Thoracic aorta (tissue), 2 donors: ENCODE results near the gene AKAP17A. TPM values are rescaled to one million over a fixed set of nuclear protein-coding genes. Genes with fewer than 3 reads are reported as not detected.
"Not testable (repeated sequence)": the region's sequence is repeated elsewhere in the genome, so short reads cannot be mapped to it uniquely, and the experiment has no call there.

Experiments
- ATAC-seq: fragments of 150-250 bp; one replicate; pipeline ENCODE4 v1.8.0; 2017; ENCODE audit warnings: low read depth; ENCODE audit not compliant: insufficient number of reproducible peaks, low FRiP score
- DNase-seq: peaks from one replicate; pipeline ENCODE4 v3.0.0-alpha.2; 2020; ENCODE audit warnings: low spot score
- H3K27ac ChIP-seq, 2 donors: fragments of 200-600 bp; sonication (generic); 1 replicate in 1 of 2; 2 replicates in 1 of 2; pipeline ENCODE4 v1.5.1; 2016; ENCODE audit warnings: mild to moderate bottlenecking in 2 of 2, moderate library complexity in 2 of 2
- H3K27me3 ChIP-seq: fragments of 200-600 bp; sonication (generic); replicated peaks from 2 replicates; pipeline ENCODE4 v1.6.0; 2016; ENCODE audit warnings: mild to moderate bottlenecking; ENCODE audit not compliant: insufficient read depth
- H3K36me3 ChIP-seq: fragments of 200-600 bp; sonication (generic); one replicate; pipeline ENCODE4 v1.5.1; 2016
- H3K4me1 ChIP-seq, 2 donors: fragments of 200-600 bp; sonication (generic); 1 replicate in 1 of 2; 2 replicates in 1 of 2; pipeline versions ENCODE4 v1.5.1 to v1.6.0; 2016; ENCODE audit warnings: low read depth in 2 of 2, mild to moderate bottlenecking in 1 of 2; ENCODE audit not compliant: control insufficient read depth in 1 of 2
- H3K4me3 ChIP-seq: fragments of 200-600 bp; sonication (generic); 2 replicates; pipeline ENCODE4 v1.5.1; 2016; ENCODE audit warnings: mild to moderate bottlenecking
- H3K9me3 ChIP-seq: fragments of 200-600 bp; sonication (generic); 2 replicates; pipeline ENCODE4 v1.5.1; 2016
- CTCF ChIP-seq: fragments of 200-600 bp; sonication (generic); IDR thresholded peaks from one replicate; pipeline ENCODE4 v1.5.1; 2019; ENCODE audit warnings: antibody characterized with exemption
- total RNA-seq, 2 donors: library from RNA; depleted of rRNA; stranded (reverse); fragments of >200 nt; gene quantifications; one replicate each; pipeline versions ENCODE4 v1.1.0 to v1.2.3, GENCODE V29; 2016

Gene AKAP17A
- total RNA-seq, 2 donors from 2014 or later: 53.3 to 71.5 TPM

GRCh38 chrX:1610736-1611135 lies 19.3 kb downstream of the AKAP17A start:
- Histone ChIP-seq H3K36me3 (no peaks in the 10 kb centered on the region), H3K9me3 (no peaks in the 10 kb centered on the region), H3K27me3 (no peaks in the 10 kb centered on the region), H3K4me3 (no peak overlapping the region), H3K4me1 (no peaks in the 10 kb centered on the region), H3K27ac (no peak overlapping the region)
- ATAC-seq (no peak), DNase-seq (no peak)
- no peak for TF ChIP-seq CTCF

GRCh38 chrX:1612641-1613286 lies 21.4 kb downstream of the AKAP17A start:
- DNase-seq: no peak
- ATAC-seq: no peak
- H3K27me3 ChIP-seq: no peaks in the 10 kb centered on the region
- TF ChIP-seq CTCF: no peak
- H3K36me3 ChIP-seq: no peaks in the 10 kb centered on the region
- H3K4me3 ChIP-seq: no peak overlapping the region
- no peaks in the 10 kb centered on the region for H3K9me3 ChIP-seq
- H3K27ac ChIP-seq: no peak overlapping the region
- no peaks in the 10 kb centered on the region for H3K4me1 ChIP-seq

- ATAC-seq: no peak
- Histone ChIP-seq H3K4me3 (no peak within 1 kb of the TSS), H3K9me3 (no peaks in the 10 kb centered on the region), H3K4me1 (no peaks in the 10 kb centered on the region), H3K36me3 (no peaks in the 10 kb centered on the region), H3K27ac (no peak within 1 kb of the TSS), H3K27me3 (no peaks in the 10 kb centered on the region)
- TF ChIP-seq CTCF: no peak
- DNase-seq: no peak
These were observed 23.5 kb downstream of the AKAP17A start, which contains the start of gene ASMT for GRCh38 chrX:1614927-1615326. Gene ASMT (plus strand): TSS chrX:1615059. CDS start chrX:1615200, 141 bp downstream.

- H3K4me3 ChIP-seq: no peak overlapping the region
- TF ChIP-seq CTCF: no peak
- no peak for ATAC-seq
- H3K27me3 ChIP-seq: no peaks in the 10 kb centered on the region
- no peaks in the 10 kb centered on the region for H3K9me3 ChIP-seq
- DNase-seq: no peak
- no peak overlapping the region for H3K27ac ChIP-seq
- H3K4me1 ChIP-seq: no peaks in the 10 kb centered on the region
- no peaks in the 10 kb centered on the region for H3K36me3 ChIP-seq
These were observed 27.3 kb downstream of the AKAP17A start for GRCh38 chrX:1618689-1619088.

GRCh38 chrX:1623691-1624090 lies 32.3 kb downstream of the AKAP17A start:
- Histone ChIP-seq H3K9me3 (no peaks in the 10 kb centered on the region), H3K36me3 (no peaks in the 10 kb centered on the region), H3K4me3 (no peak overlapping the region), H3K27me3 (no peaks in the 10 kb centered on the region), H3K27ac (no peak overlapping the region), H3K4me1 (no peaks in the 10 kb centered on the region)
- no peak for TF ChIP-seq CTCF
- ATAC-seq: no peak
- no peak for DNase-seq

GRCh38 chrX:1624158-1624860 lies 32.9 kb downstream of the AKAP17A start:
- DNase-seq, H3K4me3 ChIP-seq, H3K9me3 ChIP-seq, H3K4me1 ChIP-seq, H3K27ac ChIP-seq, H3K27me3 ChIP-seq, H3K36me3 ChIP-seq, ATAC-seq: not testable (repeated sequence)

GRCh38 chrX:1624861-1625215 lies 33.4 kb downstream of the AKAP17A start:
- DNase-seq, H3K36me3 ChIP-seq, H3K27me3 ChIP-seq, H3K4me1 ChIP-seq, H3K27ac ChIP-seq, H3K9me3 ChIP-seq, H3K4me3 ChIP-seq, ATAC-seq: not testable (repeated sequence)
